ENCODE measurements around the gene HOOK2. TPM values are rescaled to one million over a fixed set of nuclear protein-coding genes. Genes with fewer than 3 reads are reported as not detected.

Gene HOOK2
- total and polyA plus RNA-seq, 2 of the 13 experiments (the other 11 are each of a cell fraction or from before 2014, with no cell fraction given): 9.2 to 12.9 TPM

- TF ChIP-seq ZNF205 (CRISPR knock-in tag; IDR thresholded peaks at IDR 0.05) (peak; percentile 79), ZNF720 (CRISPR knock-in tag; IDR thresholded peaks at IDR 0.05) (no peak), ZFP1 (CRISPR knock-in tag; IDR thresholded peaks at IDR 0.05) (no peak), ZSCAN21 (CRISPR knock-in tag; IDR thresholded peaks at IDR 0.05; ENCODE audit: borderline replicate concordance) (peak; percentile 85), MTA1 (CRISPR knock-in tag; IDR thresholded peaks at IDR 0.05; ENCODE audit: borderline replicate concordance) (no peak), ZNF788 (CRISPR knock-in tag; IDR thresholded peaks at IDR 0.05; ENCODE audit: borderline replicate concordance) (peak; percentile 88; the same call in 1 of the 2 replicates), ZNF563 (CRISPR knock-in tag; IDR thresholded peaks at IDR 0.05) (peak; percentile 57; the same call in 1 of the 2 replicates), ZUFSP (CRISPR knock-in tag; IDR thresholded peaks at IDR 0.05; ENCODE audit: borderline replicate concordance) (no peak), NCOA1 (CRISPR knock-in tag; IDR thresholded peaks at IDR 0.05) (no peak), FOXA3 (CRISPR knock-in tag; IDR thresholded peaks at IDR 0.05) (peak; percentile 98), ZFX (CRISPR knock-in tag; IDR thresholded peaks at IDR 0.05; ENCODE audit: low read depth) (peak; percentile 88), ZFP62 (CRISPR knock-in tag; IDR thresholded peaks at IDR 0.05) (no peak), SMARCC2 (IDR thresholded peaks at IDR 0.05) (no peak), RERE (CRISPR knock-in tag; IDR thresholded peaks at IDR 0.05; ENCODE audit: low read depth) (peak; percentile 82; the same call in 1 of the 2 replicates), ELF1 (CRISPR knock-in tag; IDR thresholded peaks at IDR 0.05) (peak; percentile 97), DR1 (CRISPR knock-in tag; IDR thresholded peaks at IDR 0.05) (peak; percentile 99), HIVEP1 (CRISPR knock-in tag; IDR thresholded peaks at IDR 0.05) (peak; percentile 98)
- TF ChIP-seq, protein P1, sequence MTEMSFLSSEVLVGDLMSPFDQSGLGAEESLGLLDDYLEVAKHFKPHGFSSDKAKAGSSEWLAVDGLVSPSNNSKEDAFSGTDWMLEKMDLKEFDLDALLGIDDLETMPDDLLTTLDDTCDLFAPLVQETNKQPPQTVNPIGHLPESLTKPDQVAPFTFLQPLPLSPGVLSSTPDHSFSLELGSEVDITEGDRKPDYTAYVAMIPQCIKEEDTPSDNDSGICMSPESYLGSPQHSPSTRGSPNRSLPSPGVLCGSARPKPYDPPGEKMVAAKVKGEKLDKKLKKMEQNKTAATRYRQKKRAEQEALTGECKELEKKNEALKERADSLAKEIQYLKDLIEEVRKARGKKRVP (CRISPR knock-in tag; IDR thresholded peaks at IDR 0.05): peak in 1 of 2 experiments; percentile 59; a peak in 2 of 4 replicates
- TF ChIP-seq, protein P2, sequence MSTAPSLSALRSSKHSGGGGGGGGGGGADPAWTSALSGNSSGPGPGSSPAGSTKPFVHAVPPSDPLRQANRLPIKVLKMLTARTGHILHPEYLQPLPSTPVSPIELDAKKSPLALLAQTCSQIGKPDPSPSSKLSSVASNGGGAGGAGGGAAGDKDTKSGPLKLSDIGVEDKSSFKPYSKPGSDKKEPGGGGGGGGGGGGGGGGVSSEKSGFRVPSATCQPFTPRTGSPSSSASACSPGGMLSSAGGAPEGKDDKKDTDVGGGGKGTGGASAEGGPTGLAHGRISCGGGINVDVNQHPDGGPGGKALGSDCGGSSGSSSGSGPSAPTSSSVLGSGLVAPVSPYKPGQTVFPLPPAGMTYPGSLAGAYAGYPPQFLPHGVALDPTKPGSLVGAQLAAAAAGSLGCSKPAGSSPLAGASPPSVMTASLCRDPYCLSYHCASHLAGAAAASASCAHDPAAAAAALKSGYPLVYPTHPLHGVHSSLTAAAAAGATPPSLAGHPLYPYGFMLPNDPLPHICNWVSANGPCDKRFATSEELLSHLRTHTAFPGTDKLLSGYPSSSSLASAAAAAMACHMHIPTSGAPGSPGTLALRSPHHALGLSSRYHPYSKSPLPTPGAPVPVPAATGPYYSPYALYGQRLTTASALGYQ (CRISPR knock-in tag; IDR thresholded peaks at IDR 0.05): peak; percentile 81; the same call in 1 of the 2 replicates
- TF ChIP-seq, protein P3, sequence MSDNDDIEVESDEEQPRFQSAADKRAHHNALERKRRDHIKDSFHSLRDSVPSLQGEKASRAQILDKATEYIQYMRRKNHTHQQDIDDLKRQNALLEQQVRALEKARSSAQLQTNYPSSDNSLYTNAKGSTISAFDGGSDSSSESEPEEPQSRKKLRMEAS (IDR thresholded peaks at IDR 0.05): peak; percentile 16; the same call in 1 of the 2 replicates
These were observed 16.1 kb upstream of the HOOK2 start, which contains the start of gene JUNB (continued) for GRCh38 chr19:12791345-12792050.

All from HepG2 (cell line).